Retinal pigment epithelial cell (primary cell): ENCODE measurements around the gene CAND1.

Experiments used
- DNase-seq: peaks from one replicate; pipeline ENCODE4 v3.0.0-alpha.2; 2010; ENCODE audit warnings: low read depth
- H3K4me3 ChIP-seq: 2 replicates; pipeline ENCODE4 v1.5.1; 2011; ENCODE audit warnings: mild to moderate bottlenecking, low read length, control low read depth, moderate library complexity
- CTCF ChIP-seq: conservative IDR thresholded peaks from 2 replicates; pipeline ENCODE4 v1.5.1; 2011; ENCODE audit warnings: low read depth, low read length, control low read depth, inconsistent platforms

Gene CAND1

GRCh38 chr12:67243260-67243659, 25.9 kb upstream of the CAND1 start:
- H3K4me3 ChIP-seq, result no peak overlapping the region
- TF ChIP-seq CTCF, result no peak
- DNase-seq, result no peak

GRCh38 chr12:67245571-67245970, 23.6 kb upstream of the CAND1 start:
- H3K4me3 ChIP-seq, result no peak overlapping the region
- DNase-seq, result no peak
- TF ChIP-seq CTCF, result no peak

- H3K4me3 ChIP-seq, result no peak overlapping the region
- no peak for DNase-seq
- TF ChIP-seq CTCF, result no peak
Measured at GRCh38 chr12:67251012-67251411, 18.1 kb upstream of the CAND1 start.

GRCh38 chr12:67254372-67255026, 14.7 kb upstream of the CAND1 start:
- DNase-seq, result no peak
- no peak for TF ChIP-seq CTCF
- no peak overlapping the region for H3K4me3 ChIP-seq

- TF ChIP-seq CTCF, result no peak
- no peak overlapping the region for H3K4me3 ChIP-seq
- no peak for DNase-seq
Measured at GRCh38 chr12:67256649-67257048, 12.5 kb upstream of the CAND1 start.

- H3K4me3 ChIP-seq, result no peak overlapping the region
- no peak for DNase-seq
- TF ChIP-seq CTCF, result no peak
Measured at GRCh38 chr12:67263471-67263870, 5.7 kb upstream of the CAND1 start.

- TF ChIP-seq CTCF, result no peak
Measured at GRCh38 chr12:67268335-67268895, 743 bp upstream of the CAND1 start.

More at GRCh38 chr12:67268335-67268895, 743 bp upstream of the CAND1 start:
- DNase-seq, result peak; percentile 98
- H3K4me3 ChIP-seq, result peak overlapping the region; percentile 92
